Right cardiac atrium (tissue), 5 donors: ENCODE results near the gene RBM28. TPM values are rescaled to one million over a fixed set of nuclear protein-coding genes. Genes with fewer than 3 reads are reported as not detected.
"Not testable (repeated sequence)": the region's sequence is repeated elsewhere in the genome, so short reads cannot be mapped to it uniquely, and the experiment has no call there.

Experiments
- ATAC-seq, 2 donors: fragments of 200-7000 bp; cut with Tn5 transposase; one replicate each; pipeline versions ENCODE4 v1.8.0 to v1.9.1; 2020; ENCODE audit warnings: moderate library complexity in 2 of 2, mild to moderate bottlenecking in 1 of 2
- DNase-seq, 3 donors: peaks; one replicate each; pipeline ENCODE4 v3.0.0-alpha.2; 2020
- H3K27ac ChIP-seq: one replicate; pipeline ENCODE4 v1.5.1; 2013; ENCODE audit warnings: mild to moderate bottlenecking, low read length, control low read depth, moderate library complexity
- H3K27me3 ChIP-seq: one replicate; pipeline ENCODE4 v1.6.1; 2013; ENCODE audit not compliant: control insufficient read depth, insufficient read depth
- H3K4me1 ChIP-seq: one replicate; pipeline ENCODE4 v1.6.1; 2013; ENCODE audit warnings: low read length; ENCODE audit not compliant: control insufficient read depth, insufficient read depth
- H3K4me3 ChIP-seq: one replicate; pipeline ENCODE4 v1.5.1; 2013; ENCODE audit warnings: low read length, control low read depth
- H3K9me3 ChIP-seq: one replicate; pipeline ENCODE4 v1.6.1; 2013; ENCODE audit warnings: low read length; ENCODE audit not compliant: control insufficient read depth
- WGBS: extraction: QIAGEN DNeasy Blood & Tissue Kit; methylation state at CpG from one replicate; pipeline ENCODE4 v1.1.7; 2013; 5-methylcytosine and 5-hydroxymethylcytosine counted together
- intact Hi-C, 4 donors: fragments of 100-400 bp; cut with DNase I; formaldehyde crosslinking; loops; one replicate each; pipeline versions ENCODE4 v1.11.0 to v1.14.0; 2022 to 2023
- polyA plus RNA-seq: library from polyadenylated mRNA; stranded (reverse); fragments of 200-250 nt; gene quantifications from one replicate; pipeline ENCODE4 v1.2.3, GENCODE V29; 2013
- total RNA-seq, 4 donors: library from RNA; stranded (reverse); fragmentation: NEBNext Ultra II Directional; extraction: Animal tissue kit (Norgen Biotek cat#: 25700); gene quantifications; one replicate each; pipeline ENCODE4 v1.2.1, GENCODE V29; 2021
- donor health status: healthy with polysubstance abuse.
- donor health status: DM: no; HTN: yes; CAD: no.
- donor health status: DM: no; HTN: no; CAD: no.
- donor health status: DM: no; HTN: yes; CAD: no; lungs with severe emphysema.
- donor health status: DM: yes; HTN: yes; CAD: no.

The RBM28 gene
- total and polyA plus RNA-seq, 5 donors: 21.6 to 34.8 (median 30.8) TPM

- Histone ChIP-seq H3K4me1 (no peaks in the 10 kb centered on the region), H3K27me3 (no peaks in the 10 kb centered on the region), H3K9me3 (no peaks in the 10 kb centered on the region), H3K4me3 (no peak overlapping the region), H3K27ac (no peak overlapping the region)
- intact Hi-C loops: no loop called here
- ATAC-seq (no peak), DNase-seq (no peak)
- WGBS: 97% methylated on average over 6 of the region's 6 CpGs
These were observed 34.6 kb downstream of the RBM28 start for GRCh38 chr7:128309124-128309523.

GRCh38 chr7:128307061-128307460 lies 36.6 kb downstream of the RBM28 start:
- 86% methylated on average over 2 of the region's 2 CpGs for WGBS
- Histone ChIP-seq H3K27ac (no peak overlapping the region), H3K9me3 (no peaks in the 10 kb centered on the region), H3K4me3 (no peak overlapping the region), H3K27me3 (no peaks in the 10 kb centered on the region), H3K4me1 (no peaks in the 10 kb centered on the region)
- intact Hi-C loops: no loop called here
- DNase-seq (no peak), ATAC-seq (no peak)

- Histone ChIP-seq H3K9me3 (no peaks in the 10 kb centered on the region), H3K4me1 (no peaks in the 10 kb centered on the region), H3K4me3 (no peak overlapping the region), H3K27ac (no peak overlapping the region), H3K27me3 (no peaks in the 10 kb centered on the region)
- intact Hi-C loops: no loop called here
- no peak for ATAC-seq
- 78% methylated on average over 1 of the region's 1 CpG for WGBS
- DNase-seq: no peak
These were observed 39.5 kb downstream of the RBM28 start for GRCh38 chr7:128304212-128304611.

GRCh38 chr7:128303643-128304042 lies 40.1 kb downstream of the RBM28 start:
- Histone ChIP-seq H3K4me3 (no peak overlapping the region), H3K27ac (no peak overlapping the region), H3K9me3 (no peaks in the 10 kb centered on the region), H3K27me3 (no peaks in the 10 kb centered on the region), H3K4me1 (no peaks in the 10 kb centered on the region)
- 77% methylated on average over 5 of the region's 5 CpGs for WGBS
- DNase-seq (no peak), ATAC-seq (no peak)
- intact Hi-C loops: no loop called here

GRCh38 chr7:128303133-128303532 lies 40.6 kb downstream of the RBM28 start:
- intact Hi-C loops: no loop called here
- Histone ChIP-seq H3K27ac (no peak overlapping the region), H3K9me3 (no peaks in the 10 kb centered on the region), H3K4me1 (no peaks in the 10 kb centered on the region), H3K27me3 (no peaks in the 10 kb centered on the region), H3K4me3 (no peak overlapping the region)
- DNase-seq (no peak), ATAC-seq (no peak)
- 87% methylated on average over 2 of the region's 2 CpGs for WGBS

- Histone ChIP-seq H3K27ac (no peak overlapping the region), H3K4me1 (no peaks in the 10 kb centered on the region), H3K9me3 (no peaks in the 10 kb centered on the region), H3K27me3 (no peaks in the 10 kb centered on the region), H3K4me3 (no peak overlapping the region)
- WGBS: 45% methylated on average over 10 of the region's 10 CpGs
- ATAC-seq (peak in 1 of 2 donors; percentile 32), DNase-seq (peak in 2 of 3 donors; percentile 75 to 77)
- intact Hi-C loops: no loop called here
These were observed 41.6 kb downstream of the RBM28 start for GRCh38 chr7:128302139-128302538.

GRCh38 chr7:128299109-128299607 lies 44.5 kb downstream of the RBM28 start:
- peak in 1 of 2 donors; percentile 54 for ATAC-seq

GRCh38 chr7:128298004-128298403 lies 45.7 kb downstream of the RBM28 start:
- H3K4me1 ChIP-seq, H3K27ac ChIP-seq, H3K9me3 ChIP-seq, intact Hi-C loops, H3K27me3 ChIP-seq, H3K4me3 ChIP-seq, DNase-seq, ATAC-seq: not testable (repeated sequence)
- 70% methylated on average over 6 of the region's 7 CpGs for WGBS

More at GRCh38 chr7:128299109-128299607, 44.5 kb downstream of the RBM28 start:
- Histone ChIP-seq H3K9me3 (no peaks in the 10 kb centered on the region), H3K4me1 (no peaks in the 10 kb centered on the region), H3K27ac (no peak overlapping the region), H3K4me3 (no peak overlapping the region), H3K27me3 (no peaks in the 10 kb centered on the region)
- no peak for DNase-seq
- 61% methylated on average over 7 of the region's 7 CpGs for WGBS
- intact Hi-C loops: no loop called here

GRCh38 chr7:128287556-128287955 lies 56.2 kb downstream of the RBM28 start:
- Histone ChIP-seq H3K27ac (no peak overlapping the region), H3K9me3 (no peaks in the 10 kb centered on the region), H3K27me3 (no peaks in the 10 kb centered on the region), H3K4me3 (no peak overlapping the region), H3K4me1 (no peaks in the 10 kb centered on the region)
- intact Hi-C loops: no loop called here
- DNase-seq: no peak
- WGBS: 96% methylated on average over 4 of the region's 4 CpGs
- no peak for ATAC-seq

GRCh38 chr7:128284102-128284501 lies 59.6 kb downstream of the RBM28 start:
- DNase-seq (no peak), ATAC-seq (no peak)
- no peaks in the 10 kb centered on the region for H3K27me3 ChIP-seq
- no peaks in the 10 kb centered on the region for H3K4me1 ChIP-seq
- no peak overlapping the region for H3K27ac ChIP-seq
- intact Hi-C loops: no loop called here
- no peaks in the 10 kb centered on the region for H3K9me3 ChIP-seq
- no peak overlapping the region for H3K4me3 ChIP-seq
- 90% methylated on average over 7 of the region's 7 CpGs for WGBS

GRCh38 chr7:128281605-128282380 lies 61.9 kb downstream of the RBM28 start:
- Histone ChIP-seq H3K9me3 (no peaks in the 10 kb centered on the region), H3K4me3 (no peak overlapping the region), H3K27ac (no peak overlapping the region), H3K27me3 (no peaks in the 10 kb centered on the region), H3K4me1 (no peaks in the 10 kb centered on the region)
- DNase-seq (no peak), ATAC-seq (no peak)
- 82% methylated on average over 4 of the region's 4 CpGs for WGBS
- intact Hi-C loops: no loop called here
